GM19372 (cell line): ENCODE measurements around the gene PHACTR1.

Experiments
- ATAC-seq: cut with Tn5 transposase; IDR thresholded peaks from one replicate; pipeline ENCODE4 v1.9.1; 2021; ENCODE audit warnings: mild to moderate bottlenecking, low read depth, moderate library complexity; ENCODE audit not compliant: unreplicated experiment

PHACTR1 gene

DNA sequence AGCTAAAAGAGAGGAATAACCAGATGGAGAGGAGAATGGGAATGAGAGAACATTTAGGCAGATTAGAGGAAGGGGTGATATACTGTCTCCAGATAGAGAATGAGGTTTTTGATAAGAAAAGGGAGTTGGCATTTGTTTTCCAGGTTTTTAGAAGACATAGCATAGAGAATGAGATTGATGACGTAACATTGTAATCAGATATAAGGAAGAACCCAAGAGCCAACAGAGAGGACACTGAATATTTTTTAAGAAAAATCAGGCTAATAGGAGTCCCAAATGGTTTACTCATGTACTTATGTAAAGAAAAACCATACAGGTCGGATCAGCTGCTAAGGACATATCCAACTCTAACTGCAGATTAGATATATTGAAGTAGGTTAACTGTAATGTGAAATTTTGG is 498.8 kb downstream of the PHACTR1 start:
- ATAC-seq: no peak

DNA sequence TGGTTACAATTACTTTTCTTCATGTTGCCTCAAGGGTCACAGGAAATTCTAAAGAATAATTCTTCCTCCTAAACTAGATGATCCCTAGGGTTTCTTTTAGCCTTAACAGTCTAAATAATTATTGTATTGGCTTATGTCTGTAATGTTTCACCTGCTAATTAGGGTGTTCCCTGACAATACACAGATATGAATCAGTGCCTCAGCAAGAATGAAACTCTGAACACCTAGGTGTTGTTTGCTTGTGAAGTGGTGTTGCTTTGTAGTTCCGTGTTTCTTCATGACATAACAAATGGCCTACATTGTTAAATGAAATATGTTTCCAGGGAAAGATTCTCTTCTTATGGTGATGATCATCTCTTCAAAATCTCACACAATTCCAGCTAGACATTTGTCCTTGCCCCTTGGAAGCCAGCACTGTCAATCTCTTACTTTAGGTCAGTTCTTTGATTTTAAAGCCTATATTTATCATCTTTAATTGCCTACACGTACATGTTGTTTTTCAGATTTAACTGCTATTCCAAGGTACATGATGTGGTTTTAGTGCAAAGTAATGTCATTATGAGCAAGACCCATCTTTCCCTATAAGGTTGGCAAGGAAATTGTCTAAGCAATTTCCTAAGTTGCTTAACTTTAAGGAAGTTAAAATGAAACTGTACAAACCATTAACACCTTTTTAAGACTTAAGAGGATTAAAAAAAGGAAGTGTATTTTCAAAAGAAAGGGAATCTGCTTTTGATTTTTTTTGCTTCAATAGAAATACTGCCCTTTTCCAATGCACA is 499.9 kb downstream of the PHACTR1 start:
- no peak for ATAC-seq

DNA sequence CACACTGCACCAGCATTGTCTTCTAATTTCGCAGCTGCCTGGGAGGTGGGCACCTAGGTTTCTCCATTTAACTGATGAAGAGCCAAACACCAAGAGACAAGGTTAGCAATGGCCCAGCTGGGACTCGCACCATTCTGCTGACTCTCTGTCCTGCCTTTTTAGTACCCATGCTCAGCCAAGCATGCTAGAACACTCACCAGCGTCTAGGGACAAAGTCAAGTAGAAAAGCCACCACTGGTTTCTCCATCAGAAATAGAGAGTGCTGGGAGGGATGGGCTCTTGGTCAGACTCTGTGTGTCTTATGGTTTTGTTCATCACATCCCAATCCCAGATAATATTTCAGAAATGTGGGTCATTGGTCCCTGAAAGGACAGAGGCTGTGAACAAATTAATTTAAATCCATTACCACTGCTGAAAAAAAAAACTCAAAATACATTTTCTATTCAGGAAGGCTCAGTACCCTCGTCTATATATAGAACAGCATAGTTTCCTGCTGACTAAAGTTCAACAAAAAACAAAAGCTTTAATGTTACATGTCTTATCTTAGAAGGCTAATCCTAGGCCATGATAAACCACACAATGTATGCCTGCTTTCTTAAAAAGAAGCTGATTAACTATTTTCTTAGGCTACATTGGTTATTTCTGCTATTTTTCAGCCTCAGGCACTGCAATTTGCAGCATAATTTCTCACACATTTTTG is 500.8 kb downstream of the PHACTR1 start:
- ATAC-seq: no peak

DNA sequence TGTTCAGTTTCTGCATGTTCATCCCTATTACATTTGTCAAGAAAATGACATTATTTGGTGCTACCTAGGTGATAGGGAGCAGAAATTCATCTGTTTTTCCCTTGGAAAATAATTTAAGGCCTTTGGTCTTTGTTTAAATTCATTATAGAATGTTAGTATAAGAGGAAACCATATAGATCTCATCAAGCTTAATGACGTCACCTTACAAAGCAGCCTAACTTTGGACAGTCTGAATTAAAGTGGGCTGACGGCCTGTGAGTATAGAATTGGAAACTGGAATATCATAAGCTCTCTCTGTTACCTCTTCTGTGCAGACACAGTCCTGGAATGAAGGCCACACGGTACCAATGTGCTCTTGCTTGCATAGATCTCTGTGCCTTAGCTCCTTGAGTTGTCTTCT is 503.7 kb downstream of the PHACTR1 start:
- ATAC-seq: no peak

DNA sequence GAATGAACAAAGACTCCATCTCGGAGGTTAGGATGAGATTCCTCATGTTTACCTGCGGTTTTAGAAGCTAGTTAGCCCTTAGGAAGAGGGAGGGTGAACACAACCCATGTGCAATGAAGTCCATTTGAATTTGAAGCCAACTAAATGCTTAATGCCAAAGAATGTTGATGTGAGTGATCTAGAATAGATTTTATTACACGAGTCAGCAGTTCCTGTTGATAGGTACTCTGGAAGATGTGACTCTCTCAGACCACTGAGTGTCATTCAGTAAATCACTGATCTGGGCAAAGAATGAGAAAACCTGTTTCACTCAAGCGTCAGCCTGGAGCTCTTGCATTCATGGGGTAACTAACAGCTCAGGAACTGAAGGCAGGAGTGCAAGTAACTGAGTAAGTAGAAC is 505.5 kb downstream of the PHACTR1 start:
- ATAC-seq: no peak

DNA sequence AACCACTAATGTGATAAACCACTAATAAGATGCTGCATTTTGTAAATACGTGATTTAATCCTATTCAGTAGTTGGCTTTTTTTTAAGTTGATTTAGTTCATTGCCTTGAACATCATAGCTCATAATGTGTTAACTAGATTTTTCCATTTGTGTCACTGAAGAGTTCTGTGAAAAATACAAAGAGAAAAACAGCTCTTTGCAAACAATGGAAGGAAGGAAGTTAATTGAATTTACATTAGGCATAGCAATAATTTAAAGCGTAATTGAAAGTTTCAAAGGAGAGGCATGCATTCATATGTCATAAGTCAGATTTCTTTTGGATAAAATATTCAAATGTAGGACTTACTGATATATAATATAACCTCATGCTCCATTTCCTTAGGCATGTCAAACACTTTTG is 509.5 kb downstream of the PHACTR1 start:
- ATAC-seq: no peak

DNA sequence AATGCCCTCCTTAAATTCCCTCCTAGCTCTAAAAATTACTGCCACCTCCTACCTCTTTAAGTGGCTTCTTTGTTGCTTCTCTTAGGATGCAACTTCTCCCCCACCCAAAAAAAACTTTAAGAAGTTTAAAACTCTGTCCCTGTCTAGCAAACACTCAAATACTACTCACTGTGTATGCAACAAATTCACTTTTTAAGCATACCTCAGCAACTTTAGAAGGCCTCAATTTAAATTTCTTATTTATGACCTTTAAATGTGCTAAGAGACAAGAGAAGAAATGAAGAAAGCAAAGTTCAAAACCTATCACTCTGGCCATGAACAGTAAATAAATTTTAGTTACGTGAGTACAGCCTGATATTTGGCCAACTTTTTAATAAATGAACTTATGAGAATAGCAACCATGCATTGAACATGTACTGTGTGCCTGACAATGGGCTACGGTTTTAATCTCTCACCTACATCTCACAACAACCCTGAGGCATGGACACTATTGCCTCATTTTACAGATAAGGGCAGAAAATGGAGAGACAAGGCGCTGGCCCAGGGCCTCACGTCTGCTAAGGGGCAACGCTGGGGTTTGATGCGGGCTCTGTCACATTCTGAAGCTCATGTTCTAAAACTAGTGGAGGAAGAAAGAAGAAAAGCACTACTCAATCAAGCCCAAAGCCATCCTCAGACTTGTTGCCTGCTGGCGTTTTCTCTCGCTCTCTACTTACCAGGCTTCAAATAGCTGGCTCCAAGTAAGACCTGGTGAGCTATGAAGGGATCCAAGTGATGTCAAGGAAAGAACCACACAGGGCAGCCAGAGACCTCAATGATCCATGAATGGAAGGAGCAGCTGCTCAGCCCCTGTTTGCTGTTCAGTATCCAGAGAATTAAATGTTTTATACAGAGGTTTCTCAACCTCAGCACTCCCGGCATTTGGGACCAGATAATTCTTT is 512.0 kb downstream of the PHACTR1 start:
- no peak for ATAC-seq

DNA sequence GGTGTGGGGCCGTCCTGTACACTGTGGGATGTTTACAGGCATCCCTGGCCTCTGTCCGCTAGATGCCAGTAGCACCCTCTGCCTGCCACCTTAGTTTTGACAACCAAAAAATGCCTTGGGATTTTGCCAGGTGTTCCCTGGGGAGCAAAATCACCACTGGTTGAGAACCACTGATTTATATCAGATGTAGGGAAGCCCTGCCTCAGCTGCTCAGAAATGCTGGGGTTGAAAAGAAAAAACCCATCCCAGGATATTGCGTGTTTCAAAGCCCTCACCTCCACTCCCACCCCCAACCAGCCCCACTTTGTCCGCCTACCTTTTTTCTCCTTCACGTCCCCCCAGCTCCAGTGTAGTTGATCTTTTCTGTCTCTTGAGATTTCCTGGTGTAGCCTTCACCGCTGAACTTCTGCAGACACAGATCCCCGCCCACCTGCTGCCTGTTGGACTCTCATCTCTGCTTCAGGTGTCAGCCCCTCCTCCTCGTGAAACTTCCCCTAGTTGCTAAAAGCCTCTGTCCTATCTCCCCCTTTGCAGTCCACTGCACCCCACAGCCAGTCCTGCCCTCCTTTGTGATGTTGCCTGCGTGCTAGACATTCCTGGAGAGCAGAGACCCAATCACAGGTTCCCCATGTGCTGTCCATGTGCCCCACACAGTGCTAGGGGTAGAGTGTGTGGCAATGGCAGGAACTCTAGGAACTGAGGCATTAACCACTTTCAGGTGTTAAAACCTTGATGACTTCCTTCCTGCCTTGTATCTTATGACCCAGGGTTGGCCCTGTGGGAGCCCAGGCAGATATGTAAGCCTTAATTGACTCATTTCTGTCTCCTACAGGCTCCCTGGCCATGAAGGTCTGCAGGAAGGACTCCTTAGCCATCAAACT is 512.9 kb downstream of the PHACTR1 start:
- ATAC-seq: peak; percentile 71

DNA sequence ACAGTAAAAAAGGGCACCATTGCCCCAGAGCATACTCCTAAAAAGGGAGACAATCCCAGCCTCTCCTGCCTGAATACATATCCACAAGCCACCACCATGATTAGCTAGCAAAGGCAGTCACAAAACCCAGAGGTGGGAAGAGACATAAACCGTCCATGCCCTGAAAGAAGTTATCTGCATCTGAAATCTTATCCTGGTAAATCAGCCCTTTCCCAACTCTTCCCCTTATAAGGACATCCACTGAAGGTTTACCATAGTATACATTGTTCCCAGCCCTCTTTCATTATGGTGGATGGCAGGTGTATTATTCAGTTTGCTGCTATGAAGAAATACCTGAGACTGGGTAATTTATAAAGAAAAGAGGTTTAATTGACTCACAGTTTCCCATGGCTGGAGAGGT is 516.5 kb downstream of the PHACTR1 start:
- ATAC-seq: no peak

DNA sequence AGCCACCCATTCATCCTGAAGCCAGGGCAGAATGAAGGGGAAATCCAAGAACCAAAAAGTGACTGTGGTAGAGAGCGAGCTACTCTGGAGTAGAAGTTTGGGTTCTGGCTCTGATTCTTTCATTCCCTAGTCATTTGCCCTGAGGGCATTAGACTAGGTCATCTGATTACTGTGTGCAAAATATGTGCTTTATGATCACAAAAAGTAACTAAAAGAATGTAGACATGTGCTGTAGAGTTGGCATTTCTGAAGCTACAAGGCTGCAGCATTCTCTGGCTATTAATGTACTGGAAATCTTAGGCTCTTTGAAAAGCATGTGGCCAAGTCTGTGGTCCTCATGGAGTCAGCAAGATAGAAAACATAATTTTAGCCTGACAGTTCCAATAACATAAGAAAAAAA is 517.6 kb downstream of the PHACTR1 start:
- ATAC-seq: no peak

DNA sequence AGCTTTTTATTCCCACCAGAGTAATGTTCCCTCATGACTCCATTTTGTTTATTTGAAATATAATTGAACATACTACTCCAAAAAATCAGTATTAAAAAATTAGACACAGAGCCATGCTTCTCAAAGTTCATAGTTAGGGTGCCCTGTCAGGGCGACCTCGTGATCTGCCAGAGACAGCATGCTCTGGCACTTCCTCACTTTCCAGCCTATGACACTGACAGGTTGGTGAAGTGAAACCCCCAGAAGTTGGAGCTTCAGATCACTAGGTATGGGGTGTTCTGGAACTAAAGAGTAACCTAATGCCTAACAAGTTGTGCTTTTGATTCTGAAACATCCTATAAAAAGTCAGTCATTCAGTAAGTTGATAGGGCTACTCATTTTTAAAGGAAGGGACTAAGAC is 518.8 kb downstream of the PHACTR1 start:
- ATAC-seq: no peak

DNA sequence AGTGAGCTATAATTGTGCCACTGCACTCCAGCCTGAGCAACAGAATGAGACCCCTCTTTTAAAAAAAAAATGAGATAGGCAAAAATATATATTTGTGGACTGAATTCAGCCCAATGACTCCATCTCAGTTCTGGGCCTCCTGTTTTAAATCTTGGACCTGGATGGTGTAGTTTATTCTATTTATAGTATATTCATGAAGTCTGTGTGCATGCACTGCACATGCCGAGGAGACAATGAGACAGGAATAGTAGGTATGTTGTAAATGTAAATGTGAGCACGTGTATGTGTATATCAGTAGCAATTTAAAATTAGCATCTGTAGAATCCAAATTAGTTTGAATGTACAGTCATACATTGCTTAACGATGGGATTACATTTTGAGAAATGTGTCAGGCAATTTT is 520.8 kb downstream of the PHACTR1 start:
- no peak for ATAC-seq

DNA sequence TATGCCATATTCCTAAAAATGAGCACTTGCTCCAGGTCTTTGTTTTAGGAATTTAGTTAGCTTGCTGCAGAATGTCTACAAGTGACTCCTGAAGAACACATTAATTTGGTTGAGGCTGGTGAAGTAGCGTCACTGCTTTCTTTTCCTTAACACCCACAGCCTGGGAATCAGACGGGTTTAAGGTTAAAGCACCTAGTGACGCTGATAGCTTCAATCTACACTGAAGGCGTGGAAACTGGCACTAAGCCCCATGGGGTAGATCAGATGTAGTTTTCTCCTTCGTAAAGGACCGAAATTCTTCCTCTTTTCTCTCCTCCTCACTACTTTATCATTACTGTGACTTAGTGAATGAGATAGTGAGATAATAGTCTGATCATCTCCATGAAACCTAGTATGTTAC is 521.5 kb downstream of the PHACTR1 start:
- no peak for ATAC-seq

DNA sequence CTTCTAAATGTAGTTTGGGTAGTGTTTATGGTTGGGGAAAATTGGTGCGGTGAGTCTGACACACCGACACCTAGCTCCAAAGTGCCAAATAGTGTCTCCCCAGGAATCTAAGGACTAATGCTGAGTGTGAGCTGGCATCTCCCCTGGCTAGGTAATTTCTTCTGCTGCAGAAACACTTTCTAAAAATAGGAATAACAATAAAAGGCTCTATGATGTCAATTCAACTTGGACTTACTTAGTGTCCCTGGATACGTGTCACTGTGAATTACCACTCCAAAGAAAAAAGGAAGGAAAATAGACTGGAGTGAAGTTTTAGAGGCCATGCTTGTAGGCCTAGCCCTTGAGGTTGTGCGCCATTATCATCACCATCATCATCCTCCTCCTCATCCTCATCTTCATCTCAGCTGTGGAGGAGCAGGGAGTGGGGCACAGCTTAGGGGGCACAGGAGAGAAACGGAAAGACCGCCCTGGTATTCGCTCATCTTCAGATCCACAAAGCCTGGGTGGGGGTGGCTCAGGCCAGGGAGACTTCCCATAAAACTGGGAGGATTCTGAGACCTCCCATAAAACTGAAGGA is 522.2 kb downstream of the PHACTR1 start:
- no peak for ATAC-seq

DNA sequence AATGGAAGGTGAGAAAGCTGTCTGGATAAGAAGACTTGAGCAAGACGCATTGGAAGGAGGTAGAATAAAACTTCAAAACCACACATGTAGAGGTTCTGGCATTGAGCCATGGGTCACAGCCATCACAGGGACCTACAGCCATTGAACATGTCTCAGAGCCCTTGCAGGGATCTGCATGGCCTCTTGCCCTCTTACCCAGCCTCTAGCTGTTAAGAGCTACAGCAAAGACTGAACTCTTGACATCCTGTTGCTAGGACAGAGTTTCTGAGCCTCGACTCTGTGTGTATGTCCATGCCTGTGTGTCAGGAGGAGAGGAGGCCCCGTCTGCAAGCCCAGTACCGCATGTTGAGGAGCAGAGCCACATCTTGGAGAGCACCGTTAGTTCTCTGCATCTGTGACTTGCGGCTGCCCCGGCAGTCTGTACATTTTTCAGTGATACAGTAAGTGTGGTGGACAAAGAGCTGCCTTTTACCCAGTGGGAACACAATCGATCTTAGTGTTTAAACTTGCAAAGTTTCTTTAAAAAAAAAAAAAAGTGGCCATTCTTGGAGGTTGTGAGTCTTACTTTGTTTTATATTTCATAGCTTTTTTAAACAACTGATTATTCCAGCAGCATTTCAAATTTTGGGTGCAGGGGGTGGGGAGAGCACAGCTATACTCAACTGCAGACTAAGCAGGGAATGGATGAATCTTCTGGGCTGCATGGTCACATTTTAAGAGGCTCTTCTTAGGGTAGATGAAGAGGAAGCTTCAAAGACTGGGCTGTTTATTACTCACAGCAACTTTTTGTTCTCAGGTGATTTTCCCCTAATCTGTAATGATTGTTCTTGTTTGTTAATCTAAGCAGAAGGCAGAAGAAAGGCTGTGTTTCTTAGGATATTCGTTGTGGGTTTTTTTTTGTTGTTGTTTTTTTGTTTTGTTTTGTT is 523.2 kb downstream of the PHACTR1 start:
- no peak for ATAC-seq

DNA sequence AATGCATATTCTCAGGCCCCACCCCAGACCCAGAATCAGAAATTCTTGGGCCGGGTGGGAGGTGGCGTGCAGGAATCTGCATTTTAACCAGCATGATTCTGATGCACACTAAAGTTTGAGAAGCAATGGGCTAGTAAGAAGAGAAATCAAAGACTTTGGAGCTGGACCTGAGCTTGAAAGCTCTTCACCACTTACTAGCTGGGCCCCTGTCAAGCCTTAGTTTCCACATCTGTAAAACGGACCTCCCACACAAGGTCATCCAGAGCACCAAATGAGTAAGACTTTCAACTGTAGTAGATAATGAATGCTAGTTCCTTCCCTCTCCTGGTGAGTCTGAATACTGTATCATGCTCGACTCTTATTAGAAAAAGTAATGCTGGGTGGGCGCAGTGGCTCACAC is 524.8 kb downstream of the PHACTR1 start:
- no peak for ATAC-seq

DNA sequence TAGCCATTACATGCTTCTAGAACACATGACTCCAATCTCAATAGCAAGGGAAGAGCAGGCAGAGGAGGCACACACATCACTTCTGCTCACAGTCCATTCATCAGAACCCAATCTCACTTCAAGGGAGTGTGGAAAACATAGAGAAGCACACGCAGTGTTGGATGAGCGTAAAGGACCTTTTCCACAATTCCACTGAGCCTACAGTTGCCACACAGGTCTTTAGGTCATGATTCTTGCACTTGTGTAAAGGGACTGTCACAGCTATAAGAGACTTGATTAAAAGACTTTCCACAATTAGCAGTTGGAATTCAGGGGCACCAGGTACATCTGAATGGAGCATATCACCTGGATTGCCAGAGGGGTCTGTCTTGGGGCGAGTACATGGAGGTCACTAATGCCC is 525.6 kb downstream of the PHACTR1 start:
- ATAC-seq: no peak

DNA sequence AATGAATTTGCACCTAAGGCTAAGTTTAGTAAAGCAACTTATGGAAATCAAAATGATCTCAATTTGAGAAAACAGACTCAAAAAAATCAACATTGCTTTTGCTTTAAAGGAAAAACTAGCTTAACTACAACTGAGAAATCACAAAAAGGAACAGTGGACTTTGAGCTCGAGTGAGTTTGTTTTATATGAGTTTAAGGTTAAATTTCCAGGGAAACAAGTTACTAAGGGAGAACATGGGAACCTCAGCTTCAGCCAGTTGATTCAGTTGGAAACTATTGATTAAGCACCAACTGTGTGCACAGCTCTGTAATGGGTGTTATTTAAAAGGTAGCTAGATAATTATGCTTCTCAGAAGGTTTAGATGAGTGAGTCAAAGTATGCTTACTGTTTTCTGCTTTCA is 526.0 kb downstream of the PHACTR1 start:
- no peak for ATAC-seq

DNA sequence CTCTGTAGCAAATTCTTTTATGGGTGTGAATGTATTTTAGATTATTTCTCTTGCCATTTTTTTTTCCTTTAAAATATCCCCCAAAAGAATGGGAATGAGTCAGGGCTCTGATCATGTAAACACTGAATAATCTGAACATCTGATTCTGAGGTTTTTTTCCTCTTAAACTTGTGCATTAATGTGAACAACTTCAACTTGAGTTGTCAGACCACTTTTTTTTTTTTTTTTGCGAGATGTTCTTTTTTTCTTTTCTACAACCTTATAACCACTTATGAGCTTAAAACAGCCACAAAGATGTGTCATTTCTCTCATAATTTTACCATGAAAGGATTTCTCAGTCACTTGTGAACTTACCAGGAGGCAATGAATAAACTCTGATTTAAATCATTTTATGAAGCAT is 526.5 kb downstream of the PHACTR1 start:
- no peak for ATAC-seq
